Uterus (tissue), 4 donors: ENCODE measurements around the gene COL23A1. TPM values are rescaled to one million over a fixed set of nuclear protein-coding genes. Genes with fewer than 3 reads are reported as not detected.

Experiments
- DNase-seq, 2 donors: peaks; one replicate each; pipeline ENCODE4 v3.0.0-alpha.2; 2019 to 2020
- H3K27ac ChIP-seq, 2 donors: fragments of 200-600 bp; sonication (generic); 1 replicate in 1 of 2; 2 replicates in 1 of 2; pipeline ENCODE4 v1.5.1; 2016 to 2018
- H3K27me3 ChIP-seq, 2 donors: fragments of 200-600 bp; sonication (generic); one replicate each; pipeline ENCODE4 v1.5.1; 2018 to 2019; ENCODE audit warnings: control low read depth in 1 of 2
- H3K36me3 ChIP-seq, 2 donors: fragments of 200-600 bp; sonication (generic); one replicate each; pipeline ENCODE4 v1.5.1; 2019; ENCODE audit warnings: control low read depth in 1 of 2
- H3K4me1 ChIP-seq, 2 donors: fragments of 200-600 bp; sonication (generic); one replicate each; pipeline ENCODE4 v1.5.1; 2018 to 2019; ENCODE audit warnings: control low read depth in 1 of 2
- H3K4me3 ChIP-seq, 2 donors: fragments of 200-600 bp; sonication (generic); 1 replicate in 1 of 2; 2 replicates in 1 of 2; pipeline ENCODE4 v1.5.1; 2018 to 2019; ENCODE audit warnings: mild to moderate bottlenecking in 1 of 2
- H3K9me3 ChIP-seq, 2 donors: fragments of 200-600 bp; sonication (generic); one replicate each; pipeline ENCODE4 v1.5.1; 2019; ENCODE audit warnings: control low read depth in 1 of 2
- POLR2A ChIP-seq, 2 donors: fragments of 450-650 bp; IDR thresholded peaks; one replicate each; pipeline ENCODE4 v1.6.1; 2016; ENCODE audit warnings: antibody characterized with exemption in 2 of 2, mild to moderate bottlenecking in 1 of 2, moderate library complexity in 1 of 2
- intact Hi-C: fragments of 100-400 bp; cut with DNase I; formaldehyde crosslinking; loops from one replicate; pipeline ENCODE4 v1.15.1; 2023; ENCODE audit warnings: low total_unique reads
- total RNA-seq, 4 donors: library from RNA; depleted of rRNA in 3 of 4; stranded (reverse); fragments of >200 nt in 3 of 4; gene quantifications; one replicate each; pipeline versions ENCODE4 v1.1.0 to v1.2.4, GENCODE V29; 2014 to 2023
- TF ChIP-seq, protein P1 (sequence below), 4 experiments: fragments of 200-600 bp in 2 of 4; fragments of 450-650 bp in 2 of 4; sonication (generic) in 2 of 4; IDR thresholded peaks; one replicate each; pipeline ENCODE4 v1.5.1; 2016 to 2019; ENCODE audit warnings: antibody characterized with exemption in 4 of 4, mild to moderate bottlenecking in 2 of 4, moderate library complexity in 1 of 4
- donor health status: DM: yes; HTN: yes; CAD: no.

COL23A1 gene
- total RNA-seq, 4 donors from 2014 or later: 0.85 to 7.6 (median 2.0) TPM; not detected in 1

GRCh38 chr5:178285399-178286225 lies 304.6 kb downstream of the COL23A1 start:
- no peak overlapping the region for H3K27ac ChIP-seq
- H3K4me3 ChIP-seq: no peak overlapping the region
- H3K4me1 ChIP-seq: no peaks in the 10 kb centered on the region
- DNase-seq: no peak
- intact Hi-C loops: no loop called here
- no peaks in the 10 kb centered on the region for H3K27me3 ChIP-seq
- H3K9me3 ChIP-seq: no peaks in the 10 kb centered on the region
- TF ChIP-seq, protein P1, sequence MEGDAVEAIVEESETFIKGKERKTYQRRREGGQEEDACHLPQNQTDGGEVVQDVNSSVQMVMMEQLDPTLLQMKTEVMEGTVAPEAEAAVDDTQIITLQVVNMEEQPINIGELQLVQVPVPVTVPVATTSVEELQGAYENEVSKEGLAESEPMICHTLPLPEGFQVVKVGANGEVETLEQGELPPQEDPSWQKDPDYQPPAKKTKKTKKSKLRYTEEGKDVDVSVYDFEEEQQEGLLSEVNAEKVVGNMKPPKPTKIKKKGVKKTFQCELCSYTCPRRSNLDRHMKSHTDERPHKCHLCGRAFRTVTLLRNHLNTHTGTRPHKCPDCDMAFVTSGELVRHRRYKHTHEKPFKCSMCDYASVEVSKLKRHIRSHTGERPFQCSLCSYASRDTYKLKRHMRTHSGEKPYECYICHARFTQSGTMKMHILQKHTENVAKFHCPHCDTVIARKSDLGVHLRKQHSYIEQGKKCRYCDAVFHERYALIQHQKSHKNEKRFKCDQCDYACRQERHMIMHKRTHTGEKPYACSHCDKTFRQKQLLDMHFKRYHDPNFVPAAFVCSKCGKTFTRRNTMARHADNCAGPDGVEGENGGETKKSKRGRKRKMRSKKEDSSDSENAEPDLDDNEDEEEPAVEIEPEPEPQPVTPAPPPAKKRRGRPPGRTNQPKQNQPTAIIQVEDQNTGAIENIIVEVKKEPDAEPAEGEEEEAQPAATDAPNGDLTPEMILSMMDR (IDR thresholded peaks at IDR 0.05): no peak
- no peak for TF ChIP-seq POLR2A (IDR thresholded peaks at IDR 0.05)
- H3K36me3 ChIP-seq: no peaks in the 10 kb centered on the region

DNA sequence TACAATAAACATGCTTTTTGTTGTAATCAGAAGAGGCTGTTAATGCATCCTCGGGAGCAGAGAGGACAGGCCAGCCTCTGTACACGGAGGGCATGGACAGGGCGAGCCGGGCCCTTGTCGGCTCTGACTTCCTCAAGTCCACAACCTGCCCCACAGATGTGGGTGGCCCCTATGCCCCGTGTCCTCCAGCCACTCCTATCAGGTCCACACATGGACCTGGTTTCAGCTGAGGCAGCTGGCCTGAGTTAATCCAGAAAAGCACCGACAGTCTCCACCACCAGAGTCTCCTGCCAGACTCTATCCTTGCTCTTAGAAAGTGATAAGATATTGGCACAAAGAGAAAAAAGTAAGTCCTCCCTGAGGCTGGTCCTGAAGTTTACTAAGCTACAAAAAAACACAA lies 305.2 kb downstream of the COL23A1 start:
- Histone ChIP-seq H3K27ac (no peak overlapping the region), H3K4me1 (no peaks in the 10 kb centered on the region), H3K9me3 (no peaks in the 10 kb centered on the region), H3K36me3 (no peaks in the 10 kb centered on the region), H3K27me3 (no peaks in the 10 kb centered on the region), H3K4me3 (no peak overlapping the region)
- TF ChIP-seq POLR2A (IDR thresholded peaks at IDR 0.05): no peak
- TF ChIP-seq, protein P1 (IDR thresholded peaks at IDR 0.05): no peak
- intact Hi-C loops: no loop called here
- no peak for DNase-seq

DNA sequence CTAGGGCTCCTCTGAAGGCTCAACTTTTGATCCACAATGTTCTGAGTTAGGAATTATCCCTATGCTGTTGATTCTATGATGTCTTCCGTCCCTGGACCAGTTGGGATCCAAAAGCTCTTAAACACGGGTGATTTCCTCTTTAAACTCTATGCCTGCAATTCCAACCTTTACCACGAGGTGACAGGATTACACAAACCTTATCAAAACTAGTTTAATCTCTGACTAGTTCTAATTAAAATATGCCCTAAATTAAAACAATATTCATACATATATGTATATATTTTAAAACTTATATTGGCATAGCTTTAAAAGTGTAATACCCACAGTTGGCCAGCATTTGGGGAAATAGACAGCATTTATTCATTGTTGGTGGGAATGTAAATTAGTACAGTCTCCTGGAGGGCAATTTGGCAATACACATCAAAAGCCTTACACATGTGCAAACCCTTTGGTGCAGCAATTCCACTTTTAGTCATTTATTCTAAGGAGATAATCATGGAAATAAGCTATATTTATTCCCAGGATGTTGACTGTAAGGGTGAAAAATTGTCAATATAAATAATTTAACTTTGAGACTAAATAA lies 306.0 kb downstream of the COL23A1 start:
- Histone ChIP-seq H3K27me3 (no peaks in the 10 kb centered on the region), H3K27ac (no peak overlapping the region), H3K9me3 (no peaks in the 10 kb centered on the region), H3K4me1 (no peaks in the 10 kb centered on the region), H3K36me3 (no peaks in the 10 kb centered on the region), H3K4me3 (no peak overlapping the region)
- TF ChIP-seq, protein P1 (IDR thresholded peaks at IDR 0.05): no peak
- no peak for TF ChIP-seq POLR2A (IDR thresholded peaks at IDR 0.05)
- DNase-seq: no peak
- intact Hi-C loops: no loop called here

- no peak overlapping the region for H3K27ac ChIP-seq
- no peaks in the 10 kb centered on the region for H3K36me3 ChIP-seq
- H3K27me3 ChIP-seq: no peaks in the 10 kb centered on the region
- H3K9me3 ChIP-seq: no peaks in the 10 kb centered on the region
- no peaks in the 10 kb centered on the region for H3K4me1 ChIP-seq
- intact Hi-C loops: no loop called here
- H3K4me3 ChIP-seq: no peak overlapping the region
- no peak for DNase-seq
- no peak for TF ChIP-seq POLR2A (IDR thresholded peaks at IDR 0.05)
- TF ChIP-seq, protein P1 (IDR thresholded peaks at IDR 0.05): no peak
Observed at GRCh38 chr5:178283520-178283919, 306.7 kb downstream of the COL23A1 start.

- TF ChIP-seq, protein P1 (IDR thresholded peaks at IDR 0.05): no peak
- no peak for TF ChIP-seq POLR2A (IDR thresholded peaks at IDR 0.05)
- Histone ChIP-seq H3K27ac (no peak overlapping the region), H3K9me3 (no peaks in the 10 kb centered on the region), H3K36me3 (no peaks in the 10 kb centered on the region), H3K4me1 (no peaks in the 10 kb centered on the region), H3K27me3 (no peaks in the 10 kb centered on the region), H3K4me3 (no peak overlapping the region)
- intact Hi-C loops: no loop called here
- DNase-seq: no peak
Observed at GRCh38 chr5:178282391-178282790, 307.8 kb downstream of the COL23A1 start.
